PC-9 (cell line): ENCODE results near the gene PET100. TPM values are rescaled to one million over a fixed set of nuclear protein-coding genes. Genes with fewer than 3 reads are reported as not detected.

ENCODE experiments used
- BruUV-seq: library from RNA; stranded (reverse); fragments of 400-500 nt; replicated peaks from 2 replicates; lab custom pipeline; 2021; lab: Mats Ljungman, UMichigan
- CTCF ChIA-PET: fragments of 300-600 bp; sonication (Branson Sonifier 250); formaldehyde crosslinking; loops from one replicate; lab custom pipeline; 2022; ENCODE audit warnings: antibody characterized with exemption; lab: Charles Lee
- POLR2A ChIA-PET: fragments of 300-600 bp; sonication (Branson Sonifier 250); formaldehyde crosslinking; loops from one replicate; lab custom pipeline; 2022; ENCODE audit warnings: antibody characterized with exemption; ENCODE audit not compliant: unreplicated experiment; lab: Charles Lee
- DNase-seq, 2 experiments: peaks; one replicate each; pipeline versions ENCODE4 v3.0.0 to v3.0.0-alpha.2; 2015 to 2022; ENCODE audit warnings: mixed read lengths in 1 of 2
- H2AFZ ChIP-seq: fragments of 200-600 bp; sonication (generic); 2 replicates; pipeline ENCODE4 v1.8.1; 2017; ENCODE audit warnings: antibody characterized with exemption
- H3F3A ChIP-seq: fragments of 200-600 bp; sonication (generic); 2 replicates; pipeline ENCODE4 v1.8.1; 2017; ENCODE audit warnings: antibody characterized with exemption, mild to moderate bottlenecking, low read depth; ENCODE audit not compliant: insufficient read depth
- H3K27ac ChIP-seq: fragments of 200-600 bp; sonication (generic); 2 replicates; pipeline ENCODE4 v1.6.1; 2016; ENCODE audit warnings: mixed run types
- H3K27me3 ChIP-seq: fragments of 200-600 bp; sonication (generic); 2 replicates; pipeline ENCODE4 v1.6.1; 2016; ENCODE audit warnings: low read depth, mixed run types; ENCODE audit not compliant: insufficient read depth
- H3K36me3 ChIP-seq: fragments of 200-600 bp; sonication (generic); 2 replicates; pipeline ENCODE4 v1.6.1; 2016; ENCODE audit warnings: low read depth, mixed run types
- H3K4me1 ChIP-seq: fragments of 200-600 bp; sonication (generic); replicated peaks from 2 replicates; pipeline ENCODE4 v1.6.1; 2016; ENCODE audit warnings: mixed run types; ENCODE audit not compliant: insufficient read depth
- H3K4me2 ChIP-seq: fragments of 200-600 bp; sonication (generic); 2 replicates; pipeline ENCODE4 v1.6.1; 2017; ENCODE audit warnings: mixed run types
- H3K4me3 ChIP-seq: fragments of 200-600 bp; sonication (generic); 2 replicates; pipeline ENCODE4 v1.6.1; 2016; ENCODE audit warnings: mixed run types
- H3K79me2 ChIP-seq: fragments of 200-600 bp; sonication (generic); 2 replicates; pipeline ENCODE4 v1.6.1; 2017; ENCODE audit warnings: low read depth, mixed run types
- H3K9me2 ChIP-seq: fragments of 200-600 bp; sonication (generic); 2 replicates; pipeline ENCODE4 v1.8.1; 2017; ENCODE audit warnings: mild to moderate bottlenecking; ENCODE audit not compliant: insufficient read depth
- H3K9me3 ChIP-seq: fragments of 200-600 bp; sonication (generic); 2 replicates; pipeline ENCODE4 v1.8.1; 2016; ENCODE audit warnings: low read depth; ENCODE audit not compliant: insufficient read depth
- H4K20me1 ChIP-seq: fragments of 200-600 bp; sonication (generic); 2 replicates; pipeline ENCODE4 v1.8.1; 2017; ENCODE audit not compliant: insufficient read depth
- CTCF ChIP-seq: fragments of 200-600 bp; sonication (generic); conservative IDR thresholded peaks from 2 replicates; pipeline ENCODE4 v1.6.1; 2017; ENCODE audit warnings: mixed run types, antibody characterized with exemption, mild to moderate bottlenecking, moderate library complexity
- EZH2 ChIP-seq: fragments of 200-600 bp; sonication (generic); IDR thresholded peaks from 2 replicates; pipeline ENCODE4 v1.8.0; 2017; ENCODE audit warnings: antibody characterized with exemption, low read depth
- intact Hi-C: fragments of 100-400 bp; cut with micrococcal nuclease; formaldehyde crosslinking; loops from one replicate; pipeline ENCODE4 v1.10.0; 2022; ENCODE audit not compliant: unreplicated experiment
- total RNA-seq: library from RNA; stranded (reverse); gene quantifications from 2 replicates; pipeline ENCODE4 v1.2.3, GENCODE V29; 2021

Gene PET100
- total RNA-seq, 1 experiment from 2014 or later: 149 TPM

GRCh38 chr19:7674010-7675005 is 44.7 kb downstream of the PET100 start:
- BruUV-seq: no TSS peak
- ChIA-PET CTCF (interaction anchor here (0.6 kb wide), 1 partner anchor 188 kb away, joined by 3 read pairs; no protein-coding TSS in a partner anchor), POLR2A (no interaction called here)
- no peaks in the 10 kb centered on the region for H4K20me1 ChIP-seq
- H3F3A ChIP-seq: peaks cover 7% of the 10 kb centered on the region; the same call in 1 of the 2 replicates
- peak; percentile 33 to 66 for DNase-seq
- H3K9me3 ChIP-seq: 0 out of 2 replicates have a peak, but pooled peaks cover 3% of the 10 kb centered on the region
- H3K27me3 ChIP-seq: peaks cover 73% of the 10 kb centered on the region
- H3K4me1 ChIP-seq: peaks cover 11% of the 10 kb centered on the region; the same call in 1 of the 2 replicates
- H2AFZ ChIP-seq: 0 out of 2 replicates have a peak overlapping the region, but pooled peaks have one; percentile 18
- intact Hi-C loops: loop anchor here (10.0 kb wide), 2 partner anchors 250 to 320 kb away; partner anchors contain the start of genes CTXN1 and SNAPC2
- H3K4me2 ChIP-seq: peak overlapping the region; percentile 53
- no peaks in the 10 kb centered on the region for H3K79me2 ChIP-seq
- no peak for TF ChIP-seq EZH2
- no peak for TF ChIP-seq CTCF
- H3K9me2 ChIP-seq: no peaks in the 10 kb centered on the region
- no peak overlapping the region for H3K27ac ChIP-seq
- H3K36me3 ChIP-seq: no peaks in the 10 kb centered on the region
- H3K4me3 ChIP-seq: no peak overlapping the region; the same call in 1 of the 2 replicates

- H2AFZ ChIP-seq: no peak overlapping the region
- CTCF ChIA-PET: no interaction called here
Measured at GRCh38 chr19:7676376-7676775, 46.8 kb downstream of the PET100 start.

More at GRCh38 chr19:7676376-7676775, 46.8 kb downstream of the PET100 start:
- no peak for TF ChIP-seq CTCF
- no peak for TF ChIP-seq EZH2
- Histone ChIP-seq H3K9me3 (0 out of 2 replicates have a peak, but pooled peaks cover 3% of the 10 kb centered on the region), H3K36me3 (no peaks in the 10 kb centered on the region), H3K79me2 (peaks cover 7% of the 10 kb centered on the region), H3K4me3 (no peak overlapping the region), H3K4me1 (peaks cover 16% of the 10 kb centered on the region; the same call in 1 of the 2 replicates), H3F3A (peaks cover 7% of the 10 kb centered on the region; the same call in 1 of the 2 replicates), H3K27ac (no peak overlapping the region), H4K20me1 (no peaks in the 10 kb centered on the region), H3K9me2 (no peaks in the 10 kb centered on the region), H3K4me2 (peak overlapping the region; percentile 51), H3K27me3 (peaks cover 56% of the 10 kb centered on the region)
- intact Hi-C loops: loop anchor here (10.0 kb wide), 2 partner anchors 248 to 322 kb away; partner anchors contain the start of genes CTXN1 and SNAPC2
- POLR2A ChIA-PET: no interaction called here
- no peak for DNase-seq
- no TSS peak for BruUV-seq
